ENCODE results near the gene FAM53B. TPM values are rescaled to one million over a fixed set of nuclear protein-coding genes. Genes with fewer than 3 reads are reported as not detected.

Gene FAM53B
- total RNA-seq, 2 donors from 2014 or later, result 19.3 to 22.6 TPM

GRCh38 chr10:124605001-124605370 lies 139.2 kb downstream of the FAM53B start:
- TF ChIP-seq CTCF (conservative IDR thresholded peaks at IDR 0.05), result no peak
- Mint-ChIP-seq H3K9me3 (no peaks in the 10 kb centered on the region), H3K27me3 (ENCODE audit: insufficient read depth) (no peaks in the 10 kb centered on the region)

GRCh38 chr10:124604214-124605000 lies 139.8 kb downstream of the FAM53B start:
- H3K36me3 Mint-ChIP-seq (ENCODE audit: low read depth), result no peaks in the 10 kb centered on the region
- no peaks in the 10 kb centered on the region for H3K4me1 Mint-ChIP-seq
- Histone ChIP-seq H3K4me3 (ENCODE audit: low read length) (no peak overlapping the region), H3K36me3 (ENCODE audit: control insufficient read depth, insufficient read depth, low read length) (no peaks in the 10 kb centered on the region), H3K9ac (ENCODE audit: extremely low read depth, low read length, poor library complexity, severe bottlenecking) (no peak overlapping the region), H3K4me1 (ENCODE audit: control insufficient read depth, insufficient read depth, low read length) (no peaks in the 10 kb centered on the region), H3K27me3 (ENCODE audit: control insufficient read depth, insufficient read depth, low read length, poor library complexity, severe bottlenecking) (no peaks in the 10 kb centered on the region), H3K27ac (ENCODE audit: low read depth, low read length) (peak overlapping the region; percentile 38), H3K9me3 (ENCODE audit: control insufficient read depth, low read length) (no peaks in the 10 kb centered on the region)
- no peaks in the 10 kb centered on the region for H3K27me3 Mint-ChIP-seq (ENCODE audit: insufficient read depth)
- DNase-seq, result no peak
- WGBS, 2 experiments (ENCODE audit: insufficient coverage in 1 of 2, insufficient read length in 1 of 2), result 91 to 92% methylated on average over 13 to 22 of the region's 22 CpGs
- no peak overlapping the region for H3K27ac Mint-ChIP-seq
- no peaks in the 10 kb centered on the region for H3K9me3 Mint-ChIP-seq
- no peak overlapping the region for H3K4me3 Mint-ChIP-seq
- TF ChIP-seq CTCF (conservative IDR thresholded peaks at IDR 0.05), result no peak

More at GRCh38 chr10:124605001-124605370, 139.2 kb downstream of the FAM53B start:
- H3K4me3 ChIP-seq (ENCODE audit: low read length), result no peak overlapping the region
- H3K36me3 ChIP-seq (ENCODE audit: control insufficient read depth, insufficient read depth, low read length), result no peaks in the 10 kb centered on the region
- Mint-ChIP-seq H3K4me3 (no peak overlapping the region), H3K4me1 (no peaks in the 10 kb centered on the region), H3K27ac (no peak overlapping the region), H3K36me3 (ENCODE audit: low read depth) (no peaks in the 10 kb centered on the region)
- no peak for DNase-seq
- H3K9ac ChIP-seq (ENCODE audit: extremely low read depth, low read length, poor library complexity, severe bottlenecking), result no peak overlapping the region
- no peaks in the 10 kb centered on the region for H3K9me3 ChIP-seq (ENCODE audit: control insufficient read depth, low read length)
- H3K27me3 ChIP-seq (ENCODE audit: control insufficient read depth, insufficient read depth, low read length, poor library complexity, severe bottlenecking), result no peaks in the 10 kb centered on the region
- WGBS, 2 experiments (ENCODE audit: insufficient coverage in 1 of 2, insufficient read length in 1 of 2), result 82 to 100% methylated on average over 3 to 8 of the region's 8 CpGs
- H3K4me1 ChIP-seq (ENCODE audit: control insufficient read depth, insufficient read depth, low read length), result no peaks in the 10 kb centered on the region
- H3K27ac ChIP-seq (ENCODE audit: low read depth, low read length), result no peak overlapping the region

- 88 to 90% methylated on average over 10 to 18 of the region's 18 CpGs for WGBS, 2 experiments (ENCODE audit: insufficient coverage in 1 of 2, insufficient read length in 1 of 2)
- no peak for TF ChIP-seq CTCF (conservative IDR thresholded peaks at IDR 0.05)
- DNase-seq, result no peak
- Histone ChIP-seq H3K27ac (ENCODE audit: low read depth, low read length) (no peak overlapping the region), H3K4me3 (ENCODE audit: low read length) (no peak overlapping the region), H3K4me1 (ENCODE audit: control insufficient read depth, insufficient read depth, low read length) (no peaks in the 10 kb centered on the region), H3K9ac (ENCODE audit: extremely low read depth, low read length, poor library complexity, severe bottlenecking) (no peak overlapping the region), H3K36me3 (ENCODE audit: control insufficient read depth, insufficient read depth, low read length) (no peaks in the 10 kb centered on the region), H3K9me3 (ENCODE audit: control insufficient read depth, low read length) (no peaks in the 10 kb centered on the region), H3K27me3 (ENCODE audit: control insufficient read depth, insufficient read depth, low read length, poor library complexity, severe bottlenecking) (no peaks in the 10 kb centered on the region)
- H3K36me3 Mint-ChIP-seq (ENCODE audit: low read depth), result no peaks in the 10 kb centered on the region
- H3K9me3 Mint-ChIP-seq, result no peaks in the 10 kb centered on the region
- no peaks in the 10 kb centered on the region for H3K27me3 Mint-ChIP-seq (ENCODE audit: insufficient read depth)
- no peak overlapping the region for H3K4me3 Mint-ChIP-seq
- H3K4me1 Mint-ChIP-seq, result no peaks in the 10 kb centered on the region
- no peak overlapping the region for H3K27ac Mint-ChIP-seq
Measured at GRCh38 chr10:124603376-124604213, 140.6 kb downstream of the FAM53B start.
